GM21723 (cell line): ENCODE results near the gene DEFB127.
"Not testable (repeated sequence)": the region's sequence is repeated elsewhere in the genome, so short reads cannot be mapped to it uniquely, and the experiment has no call there.

Experiments used
- ATAC-seq: cut with Tn5 transposase; IDR thresholded peaks from one replicate; pipeline ENCODE4 v1.9.1; 2021; ENCODE audit warnings: mild to moderate bottlenecking, moderate library complexity; ENCODE audit not compliant: unreplicated experiment

DEFB127 gene, protein sequence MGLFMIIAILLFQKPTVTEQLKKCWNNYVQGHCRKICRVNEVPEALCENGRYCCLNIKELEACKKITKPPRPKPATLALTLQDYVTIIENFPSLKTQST

GRCh38 chr20:157154-157553 lies at the start of gene DEFB127:
Gene DEFB127 (plus strand): TSS chr20:157454. CDS start chr20:157545, 91 bp downstream.
- no peak for ATAC-seq

DNA sequence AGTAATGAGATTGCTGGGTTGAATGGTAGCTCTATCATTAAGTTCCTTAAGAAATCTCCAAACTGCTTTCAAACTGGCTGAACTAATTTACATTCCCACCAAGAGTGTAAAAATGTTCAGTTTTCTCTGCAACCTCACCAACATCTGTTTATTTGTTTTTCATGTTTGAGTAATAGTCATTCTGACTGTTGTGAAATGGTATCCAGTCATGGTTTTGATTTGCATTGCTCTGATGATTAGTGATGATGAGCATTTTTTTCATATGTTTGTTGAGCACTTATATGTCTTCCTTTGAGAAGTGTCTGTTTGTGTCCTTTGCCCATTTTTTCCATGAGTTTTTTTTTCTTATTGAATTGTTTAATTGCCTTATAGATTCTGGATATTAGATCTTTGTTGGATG lies 44.9 kb upstream of the DEFB127 start:
- ATAC-seq, result no peak

- no peak for ATAC-seq
Measured at GRCh38 chr20:117518-117917, 39.7 kb upstream of the DEFB127 start.

GRCh38 chr20:129786-130323 lies 27.4 kb upstream of the DEFB127 start:
- ATAC-seq, result not testable (repeated sequence)

DNA sequence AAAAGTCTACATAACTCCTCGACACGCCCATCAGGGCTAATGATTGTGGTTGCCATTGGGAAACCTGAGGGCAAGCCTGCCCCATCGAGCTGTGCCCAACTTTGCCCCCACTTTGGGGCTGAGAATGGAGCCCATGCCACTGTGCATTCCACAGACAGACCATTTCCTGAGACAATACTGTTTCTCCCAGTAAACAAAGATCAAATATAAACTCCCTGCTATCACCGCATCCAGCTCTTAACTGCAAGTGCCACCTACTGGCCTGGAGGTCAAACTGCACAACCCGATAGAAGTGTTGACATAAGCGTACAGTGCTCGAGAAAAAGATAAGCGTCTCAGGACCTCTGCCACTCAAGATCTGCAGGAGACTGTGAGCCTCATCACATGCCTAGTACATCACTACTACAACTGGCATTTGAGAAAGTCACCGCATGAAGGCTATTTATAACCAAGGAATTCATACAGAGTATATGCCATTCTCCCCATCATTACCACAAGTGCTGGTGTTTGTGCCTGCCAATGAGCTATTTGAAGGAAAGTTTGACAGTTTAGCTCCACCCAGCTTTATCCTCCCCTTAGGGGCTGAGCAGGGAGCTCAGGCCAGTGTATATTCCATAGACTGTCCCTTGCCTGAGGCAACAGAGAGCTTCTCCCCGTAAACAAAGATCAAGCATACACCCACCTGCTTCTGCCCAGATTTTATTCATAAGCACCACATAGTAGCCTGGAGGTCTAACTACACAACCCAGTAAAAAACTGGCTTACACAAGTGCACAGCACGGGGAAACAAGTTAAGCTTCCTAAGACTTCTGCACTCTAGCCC lies 19.4 kb upstream of the DEFB127 start:
- no peak for ATAC-seq

DNA sequence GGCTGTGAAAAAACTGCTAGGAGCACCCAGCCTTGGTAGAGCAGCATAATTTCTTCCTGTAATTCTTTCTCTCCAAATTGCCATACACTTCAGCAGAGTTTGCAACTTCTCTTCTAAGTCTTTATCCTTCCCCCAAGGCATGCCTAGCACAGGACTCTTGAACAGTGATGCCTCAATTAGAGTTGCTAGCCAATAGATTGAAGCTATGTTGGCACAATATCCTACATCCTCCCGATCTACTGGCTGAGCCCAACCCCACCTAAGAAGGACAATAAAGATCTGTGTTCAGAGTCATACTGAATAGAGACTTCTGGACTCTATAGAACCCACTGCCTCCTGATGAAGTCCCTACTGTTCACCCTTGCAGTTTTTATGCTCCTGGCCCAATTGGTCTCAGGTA lies 15.0 kb upstream of the DEFB127 start, which contains the start of gene DEFB126:
Gene DEFB126, plus strand, starts transcription at position 301 of the 400 bp plus-strand sequence. Its CDS starts 39 bp downstream, at position 340.
- ATAC-seq, result no peak

- no peak for ATAC-seq
Measured at GRCh38 chr20:145877-146276, 11.4 kb upstream of the DEFB127 start.

DNA sequence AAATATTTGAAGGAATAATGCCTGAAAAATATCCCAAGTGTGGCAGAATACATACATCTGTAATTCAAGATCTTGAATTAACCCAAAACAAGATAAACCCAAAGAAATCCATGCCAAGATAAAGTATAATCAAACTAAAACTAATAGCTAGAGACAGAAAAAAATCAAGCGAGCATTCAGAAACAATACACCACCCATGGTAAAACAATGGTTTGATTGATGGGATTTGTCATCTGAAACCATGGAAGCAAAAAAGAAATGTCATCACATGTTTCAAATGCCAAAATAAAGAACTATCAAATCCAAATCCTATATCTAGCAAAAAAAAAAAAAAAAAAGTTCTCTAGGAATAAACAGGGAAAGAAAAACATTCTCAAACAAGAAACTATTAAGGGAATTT lies 5.1 kb upstream of the DEFB127 start:
- no peak for ATAC-seq

DNA sequence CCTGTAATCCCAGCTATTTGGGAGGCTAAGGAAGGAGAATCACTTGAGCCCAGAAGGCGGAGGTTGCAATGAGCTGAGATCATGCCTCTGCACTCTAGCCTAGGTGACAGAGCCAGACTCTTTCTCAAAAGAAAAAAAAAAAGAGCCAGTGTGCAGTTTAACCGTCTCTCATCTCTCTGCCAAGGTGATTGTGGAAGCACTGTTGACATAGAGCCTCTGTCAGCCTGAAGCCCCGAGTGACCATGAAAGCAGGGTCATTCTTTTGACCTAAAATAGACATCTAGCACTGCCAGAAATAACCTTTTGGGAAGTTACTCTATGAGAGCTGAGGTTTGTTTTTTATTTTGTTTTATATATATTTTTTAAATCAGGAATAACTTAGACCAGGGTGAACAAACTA lies 7.4 kb downstream of the DEFB127 start:
- no peak for ATAC-seq

DNA sequence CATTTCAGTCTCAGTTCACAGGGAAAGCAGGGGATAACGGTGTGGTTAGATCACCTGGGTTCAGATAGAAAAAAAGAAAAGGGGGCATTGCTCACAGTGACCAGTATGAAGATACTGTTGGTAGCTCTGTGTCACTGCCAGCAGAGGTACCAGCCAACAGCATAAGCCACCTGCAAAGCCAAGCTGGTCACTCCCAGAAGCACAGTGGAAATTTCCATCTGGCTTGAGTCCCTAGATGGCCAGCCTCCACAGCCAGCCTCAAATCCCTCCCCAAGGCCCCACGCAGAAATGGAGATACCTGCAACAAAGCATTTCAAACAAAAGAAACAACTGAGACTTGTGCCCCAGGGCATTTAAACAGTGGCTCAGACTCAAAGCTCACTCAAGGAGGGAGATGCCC lies 11.6 kb downstream of the DEFB127 start:
- ATAC-seq, result no peak

DNA sequence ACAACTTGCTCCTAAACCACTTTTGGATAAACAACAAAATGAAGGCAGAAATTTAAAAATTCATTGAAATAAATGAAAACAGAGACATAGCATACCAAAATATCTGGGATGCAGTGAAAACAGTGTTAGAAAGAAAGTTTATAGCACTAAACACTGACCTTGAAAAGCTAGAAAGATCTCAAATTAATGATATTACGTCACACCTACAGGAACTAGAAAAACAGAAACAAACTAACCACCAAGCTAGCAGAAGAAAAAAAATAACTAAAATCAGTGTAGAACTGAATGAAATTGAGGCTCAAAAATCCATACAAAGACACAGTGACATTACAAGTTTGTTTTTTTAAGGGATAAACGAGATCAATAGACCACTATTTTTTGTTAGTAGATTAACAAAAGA lies 27.0 kb downstream of the DEFB127 start:
- no peak for ATAC-seq

GRCh38 chr20:187733-188132 lies 30.5 kb downstream of the DEFB127 start:
- no peak for ATAC-seq

DNA sequence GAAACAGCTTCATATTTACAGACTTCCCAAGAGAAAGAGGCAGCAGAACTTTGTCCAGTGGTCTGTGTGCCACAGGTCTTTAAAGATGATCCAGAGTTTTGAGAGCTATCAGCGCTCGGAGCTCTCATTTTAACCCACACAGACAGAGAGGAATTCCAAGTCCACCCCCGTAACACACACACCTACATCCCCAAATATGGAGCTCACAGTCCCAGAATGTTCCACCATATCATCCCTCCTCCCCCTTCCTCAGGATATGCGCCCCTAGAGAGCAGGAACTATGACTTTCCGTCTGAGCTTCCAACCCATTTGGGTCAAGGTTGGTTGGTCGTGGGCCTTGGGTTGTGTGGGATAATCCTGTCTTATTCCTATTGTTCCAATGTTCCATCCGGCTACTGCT lies 32.4 kb downstream of the DEFB127 start, which contains the start of gene DEFB128:
Gene DEFB128, minus strand, starts transcription at position 101 of the 400 bp plus-strand sequence. Its CDS starts 88 bp downstream, at position 13.
- ATAC-seq, result no peak

- no peak for ATAC-seq
Measured at GRCh38 chr20:198225-198624, 41.0 kb downstream of the DEFB127 start.

DNA sequence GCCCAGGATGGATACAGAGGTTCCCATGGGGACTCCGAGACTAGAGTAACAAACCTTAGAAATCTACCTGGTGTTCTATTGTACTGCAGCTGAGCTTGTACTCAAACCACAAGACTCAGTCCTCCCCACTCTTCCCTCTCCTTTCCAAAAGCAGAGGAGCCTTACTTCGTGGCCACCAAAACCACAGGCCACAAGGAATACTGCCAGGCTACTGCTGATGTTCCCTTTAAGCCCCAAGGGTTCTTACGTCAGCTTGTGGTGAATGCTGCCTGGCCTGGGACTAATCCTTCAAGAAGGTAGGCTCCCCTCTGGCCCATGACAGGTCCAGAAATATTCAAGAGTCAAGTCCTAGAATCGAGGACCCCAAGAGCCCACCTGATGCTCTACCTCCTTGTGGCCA lies 42.7 kb downstream of the DEFB127 start:
- no peak for ATAC-seq

GRCh38 chr20:203630-204029 lies 46.4 kb downstream of the DEFB127 start:
- not testable (repeated sequence) for ATAC-seq
